Mesendoderm (in vitro differentiated cells): Measurements from ENCODE around the gene SEPTIN7.

Source experiments
- DNase-seq: peaks from one replicate; pipeline ENCODE4 v3.0.0; 2013
- H2AK5ac ChIP-seq: 2 replicates; pipeline ENCODE4 v1.6.1; 2013; ENCODE audit warnings: low read length, inconsistent platforms
- H2BK120ac ChIP-seq: 2 replicates; pipeline ENCODE4 v1.6.1; 2013; ENCODE audit warnings: low read depth, mild to moderate bottlenecking, low read length, moderate library complexity, mixed read lengths
- H2BK15ac ChIP-seq: replicated peaks from 2 replicates; pipeline ENCODE4 v1.6.1; 2013; ENCODE audit warnings: low read depth, mild to moderate bottlenecking, moderate library complexity
- H2BK5ac ChIP-seq: 2 replicates; pipeline ENCODE4 v1.6.1; 2013; ENCODE audit warnings: low read length, inconsistent platforms
- H3K18ac ChIP-seq: 2 replicates; pipeline ENCODE4 v1.6.1; 2013; ENCODE audit warnings: mild to moderate bottlenecking, low read length, mixed read lengths
- H3K23ac ChIP-seq: one replicate; pipeline ENCODE4 v1.6.1; 2013; ENCODE audit warnings: low read length
- H3K27ac ChIP-seq: 2 replicates; pipeline ENCODE4 v1.5.1; 2013; ENCODE audit warnings: low read depth, mild to moderate bottlenecking, inconsistent platforms, low read length, moderate library complexity
- H3K27me3 ChIP-seq: 2 replicates; pipeline ENCODE4 v1.6.1; 2013; ENCODE audit warnings: low read length, control low read depth, mild to moderate bottlenecking, inconsistent platforms; ENCODE audit not compliant: insufficient read depth, poor library complexity
- H3K36me3 ChIP-seq: 2 replicates; pipeline ENCODE4 v1.6.1; 2013; ENCODE audit warnings: low read length, inconsistent platforms; ENCODE audit not compliant: control insufficient read depth, insufficient read depth
- H3K4ac ChIP-seq: one replicate; pipeline ENCODE4 v1.6.1; 2013; ENCODE audit warnings: low read depth, mild to moderate bottlenecking, low read length, moderate library complexity
- H3K4me1 ChIP-seq: 2 replicates; pipeline ENCODE4 v1.6.1; 2013; ENCODE audit warnings: low read depth, low read length, inconsistent platforms; ENCODE audit not compliant: control insufficient read depth
- H3K4me2 ChIP-seq: 2 replicates; pipeline ENCODE4 v1.6.1; 2013; ENCODE audit warnings: low read length
- H3K4me3 ChIP-seq: 2 replicates; pipeline ENCODE4 v1.5.1; 2013; ENCODE audit warnings: mild to moderate bottlenecking, low read length
- H3K56ac ChIP-seq: one replicate; pipeline ENCODE4 v1.6.1; 2013; ENCODE audit warnings: low read length
- H3K79me1 ChIP-seq: 2 replicates; pipeline ENCODE4 v1.6.1; 2013; ENCODE audit warnings: low read length, inconsistent platforms
- H3K79me2 ChIP-seq: 2 replicates; pipeline ENCODE4 v1.6.1; 2013; ENCODE audit warnings: mild to moderate bottlenecking, low read length; ENCODE audit not compliant: control insufficient read depth, insufficient read depth
- H3K9ac ChIP-seq: 2 replicates; pipeline ENCODE4 v1.6.1; 2013; ENCODE audit warnings: low read length, inconsistent platforms
- H4K5ac ChIP-seq: one replicate; pipeline ENCODE4 v1.6.1; 2013; ENCODE audit warnings: low read length
- H4K8ac ChIP-seq: one replicate; pipeline ENCODE4 v1.6.1; 2013; ENCODE audit warnings: low read depth, mild to moderate bottlenecking, control low read depth, low read length, moderate library complexity
- WGBS: extraction: QIAGEN DNeasy Blood & Tissue Kit; methylation state at CpG from one replicate; pipeline ENCODE4 v1.1.7; 2013; ENCODE audit warnings: low lambda C conversion rate, missing lambda C conversion rate; ENCODE audit not compliant: insufficient coverage; ENCODE audit errors: extremely low coverage; 5-methylcytosine and 5-hydroxymethylcytosine counted together

SEPTIN7 gene

GRCh38 chr7:35792472-35792871 is 8.4 kb upstream of the SEPTIN7 start:
- WGBS: no CpG with 5 or more reads among the region's 1 CpG
- Histone ChIP-seq H3K56ac (no peak overlapping the region), H2AK5ac (no peak overlapping the region), H2BK120ac (no peak overlapping the region), H3K79me1 (no peaks in the 10 kb centered on the region), H3K4me3 (no peak overlapping the region), H3K23ac (no peak overlapping the region), H3K36me3 (no peaks in the 10 kb centered on the region), H3K4me2 (no peak overlapping the region), H4K5ac (no peak overlapping the region), H3K4me1 (no peaks in the 10 kb centered on the region), H3K18ac (no peak overlapping the region), H3K79me2 (no peaks in the 10 kb centered on the region), H2BK15ac (no peak overlapping the region), H3K9ac (no peak overlapping the region), H4K8ac (no peak overlapping the region), H3K4ac (no peak overlapping the region), H3K27me3 (no peaks in the 10 kb centered on the region), H3K27ac (no peak overlapping the region), H2BK5ac (no peak overlapping the region)
- no peak for DNase-seq

GRCh38 chr7:35792873-35793489 is 7.9 kb upstream of the SEPTIN7 start:
- Histone ChIP-seq H3K23ac (no peak overlapping the region), H3K27ac (no peak overlapping the region), H3K79me2 (no peaks in the 10 kb centered on the region), H3K9ac (no peak overlapping the region), H4K5ac (no peak overlapping the region), H2AK5ac (no peak overlapping the region), H2BK15ac (no peak overlapping the region), H2BK5ac (no peak overlapping the region), H2BK120ac (no peak overlapping the region), H3K4ac (no peak overlapping the region), H3K27me3 (no peaks in the 10 kb centered on the region), H3K4me1 (no peaks in the 10 kb centered on the region), H3K79me1 (no peaks in the 10 kb centered on the region), H3K4me2 (no peak overlapping the region), H3K56ac (no peak overlapping the region), H3K4me3 (no peak overlapping the region), H3K18ac (no peak overlapping the region), H3K36me3 (no peaks in the 10 kb centered on the region), H4K8ac (no peak overlapping the region)
- no CpG with 5 or more reads among the region's 4 CpGs for WGBS
- DNase-seq: peak; percentile 80

- WGBS: no CpG with 5 or more reads among the region's 5 CpGs
- Histone ChIP-seq H2BK120ac (no peak overlapping the region), H3K79me2 (peaks cover 4% of the 10 kb centered on the region), H3K9ac (no peak overlapping the region), H4K8ac (no peak overlapping the region), H3K79me1 (no peaks in the 10 kb centered on the region), H3K4me3 (no peak overlapping the region), H3K4me1 (no peaks in the 10 kb centered on the region), H2BK15ac (no peak overlapping the region), H3K23ac (no peak overlapping the region), H3K27ac (no peak overlapping the region), H3K4ac (no peak overlapping the region), H2AK5ac (no peak overlapping the region), H3K4me2 (no peak overlapping the region), H3K56ac (no peak overlapping the region), H3K36me3 (no peaks in the 10 kb centered on the region), H3K18ac (no peak overlapping the region), H3K27me3 (no peaks in the 10 kb centered on the region), H2BK5ac (no peak overlapping the region), H4K5ac (no peak overlapping the region)
- no peak for DNase-seq
Measured at GRCh38 chr7:35797311-35797710, 3.5 kb upstream of the SEPTIN7 start.

- Histone ChIP-seq H3K9ac (peak overlapping the region; percentile 91), H3K18ac (peak overlapping the region; percentile 53), H3K4me3 (peak overlapping the region; percentile 94), H3K36me3 (no peaks in the 10 kb centered on the region), H3K27ac (peak overlapping the region; percentile 66), H3K4me1 (no peaks in the 10 kb centered on the region), H3K79me2 (peaks cover 29% of the 10 kb centered on the region), H2AK5ac (no peak overlapping the region), H4K8ac (no peak overlapping the region), H3K79me1 (no peaks in the 10 kb centered on the region), H3K23ac (no peak overlapping the region), H2BK15ac (no peak overlapping the region), H2BK5ac (no peak overlapping the region), H3K56ac (peak overlapping the region; percentile 97), H3K4ac (peak overlapping the region; percentile 43), H3K4me2 (peak overlapping the region; percentile 96), H3K27me3 (no peaks in the 10 kb centered on the region), H2BK120ac (no peak overlapping the region), H4K5ac (no peak overlapping the region)
- peak; percentile 97 for DNase-seq
- WGBS: no CpG with 5 or more reads among the region's 37 CpGs
Measured at GRCh38 chr7:35799846-35800717, 775 bp upstream of the SEPTIN7 start.

GRCh38 chr7:35801392-35802101 is 690 bp downstream of the SEPTIN7 start:
- H3K4me1 ChIP-seq: peaks cover 2% of the 10 kb centered on the region
- DNase-seq: peak; percentile 86
- peak overlapping the region; percentile 99 for H3K56ac ChIP-seq
- peak overlapping the region; percentile 32 for H3K4me2 ChIP-seq
- H2BK120ac ChIP-seq: no peak overlapping the region
- no peak overlapping the region for H4K8ac ChIP-seq
- H4K5ac ChIP-seq: no peak overlapping the region
- H2BK15ac ChIP-seq: no peak overlapping the region
- no peaks in the 10 kb centered on the region for H3K36me3 ChIP-seq
- WGBS: no CpG with 5 or more reads among the region's 70 CpGs
- H3K27me3 ChIP-seq: no peaks in the 10 kb centered on the region
- H3K79me2 ChIP-seq: peaks cover 40% of the 10 kb centered on the region
- H3K18ac ChIP-seq: peak overlapping the region; percentile 29
- peak overlapping the region; percentile 94 for H3K27ac ChIP-seq
- H3K79me1 ChIP-seq: peaks cover 2% of the 10 kb centered on the region
- peak overlapping the region; percentile 97 for H3K23ac ChIP-seq
- no peak overlapping the region for H2AK5ac ChIP-seq
- H3K4ac ChIP-seq: peak overlapping the region; percentile 56
- peak overlapping the region; percentile 98 for H3K9ac ChIP-seq
- H3K4me3 ChIP-seq: peak overlapping the region; percentile 90
- H2BK5ac ChIP-seq: peak overlapping the region; percentile 88
